Measurements from ENCODE around the gene TBCA. TPM values are rescaled to one million over a fixed set of nuclear protein-coding genes. Genes with fewer than 3 reads are reported as not detected.

The TBCA gene
- total and polyA plus RNA-seq, 2 donors (not counting 3 experiments of a cell fraction or from before 2014, with no cell fraction given) = 48.2 to 206 TPM

DNA sequence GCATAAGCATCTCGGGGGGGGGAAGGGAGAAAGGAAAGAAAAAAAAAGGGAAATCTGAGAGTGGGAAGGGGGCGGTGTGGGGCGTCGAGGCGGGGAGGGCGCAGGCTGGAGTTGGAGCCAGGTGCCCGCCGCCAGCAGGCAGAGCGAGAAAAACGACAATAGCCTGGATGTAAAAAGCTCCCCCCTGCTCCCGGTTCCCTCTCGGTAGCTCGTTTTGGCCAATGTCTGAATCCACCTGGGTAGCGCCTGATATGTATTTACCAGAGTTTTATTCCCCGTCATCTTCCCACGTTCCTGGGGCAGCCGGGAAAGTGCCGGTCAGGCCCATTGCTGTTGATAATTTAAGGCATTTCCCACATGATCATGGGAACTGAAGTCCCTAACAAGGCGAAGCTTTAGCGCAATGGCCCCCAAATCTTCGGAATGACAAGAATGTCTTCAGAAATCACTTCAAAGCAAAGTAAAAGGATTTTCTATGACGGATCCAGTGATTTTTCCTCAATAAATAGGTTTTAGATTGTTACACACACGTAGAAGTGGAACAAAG lies 134.7 kb downstream of the TBCA start:
- DNase-seq (ENCODE audit: low read depth, low spot score) (no peak), FAIRE-seq (no peak)
- no TSS peak for BruUV-seq (replicated peaks)
- peaks cover 86 to 97% of the 10 kb centered on the region in 2 experiments for H3K27me3 ChIP-seq (ENCODE audit: control insufficient read depth in 2 of 2, insufficient read depth in 2 of 2, low read length in 2 of 2)
- H3K4me2 ChIP-seq (ENCODE audit: insufficient read depth, low read length) = no peak overlapping the region
- H4K20me1 ChIP-seq (replicated peaks; ENCODE audit: control insufficient read depth, extremely low read depth, insufficient read depth, low read length) = peaks cover 5% of the 10 kb centered on the region
- peak; percentile 40 for TF ChIP-seq EZH2 (IDR thresholded peaks at IDR 0.05; ENCODE audit: borderline replicate concordance, low read depth, low read length, severe bottlenecking)
- no peak for TF ChIP-seq FOS (IDR thresholded peaks at IDR 0.05; ENCODE audit: borderline replicate concordance, insufficient read depth, low read length)
- H3K9ac ChIP-seq (replicated peaks; ENCODE audit: extremely low read depth, insufficient read depth, low read length) = no peak overlapping the region
- no peaks in the 10 kb centered on the region for H3K9me1 ChIP-seq (replicated peaks; ENCODE audit: control insufficient read depth, extremely low read depth, insufficient read depth, low read length)
- dilution Hi-C loops (cut with MboI; ENCODE audit: extremely low pct_ligation_motif_present, low sequenced_read_pairs) (no loop called here), intact Hi-C loops (cut with micrococcal nuclease) (loop anchor here (10.0 kb wide), 1 partner anchor 653 kb away; the partner anchor contains the start of gene AP3B1)
- no peak overlapping the region for H3K27ac ChIP-seq (ENCODE audit: insufficient read depth, low read depth, low read length)
- no peak overlapping the region for H3K4me3 ChIP-seq (replicated peaks in 1 of 3; ENCODE audit: insufficient read depth in 1 of 3, low read depth in 1 of 3, low read length in 3 of 3)
- no peaks in the 10 kb centered on the region for H3K9me3 ChIP-seq (replicated peaks; ENCODE audit: control insufficient read depth, insufficient read depth, low read length)
- ChIA-PET CTCF (interaction anchor here (0.6 kb wide), 1 partner anchor 486 kb away, joined by 4 read pairs; no protein-coding TSS in a partner anchor), POLR2A (no interaction called here)
- H3K36me3 ChIP-seq (ENCODE audit: control insufficient read depth in 2 of 2, extremely low read depth in 1 of 2, insufficient read depth in 2 of 2, low read length in 2 of 2) = no peaks in the 10 kb centered on the region
- H3K79me2 ChIP-seq (ENCODE audit: control insufficient read depth, insufficient read depth, low read length) = no peaks in the 10 kb centered on the region
- no peak overlapping the region for H2AFZ ChIP-seq (ENCODE audit: low read depth, low read length)
- H3K4me1 ChIP-seq (ENCODE audit: control insufficient read depth, extremely low read depth, insufficient read depth, low read length) = peaks cover 5% of the 10 kb centered on the region

Other genes with a start within 250 kb of the TBCA start
- not detected in 2 replicates for gene OTP, start 137.6 kb downstream of the TBCA start, total RNA-seq
- not detected in 2 replicates for gene OTP, start 137.6 kb downstream of the TBCA start, polyA plus RNA-seq

Data from endothelial cell of umbilical vein (primary cell).